Activated CD4-positive, CD25-positive, alpha-beta regulatory T cell treated with anti-CD3 and anti-CD28 coated beads, Interleukin-2, amount 50 U/mL, for 24 hours (primary cell): ENCODE results near the gene CFAP43.
"Not testable (repeated sequence)": the region's sequence is repeated elsewhere in the genome, so short reads cannot be mapped to it uniquely, and the experiment has no call there.

Experiments
- ATAC-seq, 2 donors: fragments of 150-1000 bp; cut with Tn5 transposase; one replicate each; pipeline ENCODE4 v1.10.0; 2021; ENCODE audit warnings: mild to moderate bottlenecking in 1 of 2, moderate library complexity in 1 of 2

The CFAP43 gene

GRCh38 chr10:104257235-104257634 lies 25.1 kb upstream of the CFAP43 start:
- no peak for ATAC-seq

DNA sequence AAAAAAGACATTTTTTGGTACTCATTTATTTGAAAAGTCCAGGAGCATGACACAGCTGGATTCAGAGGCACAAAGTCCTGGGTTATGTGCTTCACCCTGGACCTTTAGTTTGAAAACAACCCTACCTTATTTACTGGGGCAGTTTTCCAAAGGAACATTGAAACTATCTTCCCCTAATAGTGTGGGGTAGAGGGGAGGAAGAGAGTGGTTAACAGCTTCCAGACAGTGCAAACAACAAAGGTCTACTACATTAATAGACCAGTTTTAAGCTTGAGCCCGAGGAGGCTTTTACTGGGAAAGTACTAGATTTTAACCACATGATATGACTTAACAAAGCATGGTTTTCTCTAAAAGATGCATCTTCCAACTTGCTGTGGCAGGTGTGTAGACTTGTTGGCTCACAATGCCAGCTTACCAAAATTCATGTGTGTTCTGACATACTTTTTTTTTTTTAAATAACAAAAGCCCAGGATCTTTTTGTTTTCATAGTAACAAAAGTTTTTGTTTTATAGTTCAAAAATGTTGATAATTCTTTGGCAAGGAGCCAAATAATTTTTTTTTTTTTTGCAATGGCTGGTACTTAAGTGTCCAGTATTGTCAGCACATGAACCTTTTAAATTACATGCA lies 24.3 kb upstream of the CFAP43 start:
- ATAC-seq, result no peak

DNA sequence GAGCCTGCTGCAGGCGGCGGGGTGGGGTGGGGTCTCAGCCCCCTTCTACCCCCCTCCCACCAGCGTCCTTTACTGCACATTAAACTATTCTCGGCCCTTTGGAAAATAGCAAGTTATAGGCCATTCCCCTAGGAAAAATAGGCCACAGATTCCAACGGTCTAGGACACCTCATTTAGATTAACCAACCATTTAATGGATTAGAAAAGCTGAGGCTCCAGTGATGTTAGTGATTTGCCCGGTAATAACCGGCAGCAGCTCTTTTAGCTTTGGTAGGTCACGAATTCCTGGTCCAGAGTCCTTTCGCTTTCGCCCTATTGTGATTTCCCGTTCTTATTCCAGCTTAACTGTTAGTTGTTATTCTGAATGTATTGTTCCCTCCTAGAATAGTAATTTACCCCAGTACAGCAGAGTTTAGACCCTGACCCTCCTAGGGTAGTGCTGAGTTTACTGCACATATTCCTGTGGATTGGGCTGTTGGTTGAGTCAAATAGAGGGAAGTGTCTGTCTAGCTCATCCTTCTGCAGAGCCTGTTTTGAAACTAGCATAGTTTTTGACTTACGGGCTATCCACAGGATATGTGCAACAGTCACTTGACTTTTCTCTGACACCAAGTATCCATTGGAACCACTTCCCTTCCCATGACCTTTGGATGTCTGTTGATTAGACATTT lies 23.3 kb upstream of the CFAP43 start:
- peak; percentile 15 to 44 for ATAC-seq

DNA sequence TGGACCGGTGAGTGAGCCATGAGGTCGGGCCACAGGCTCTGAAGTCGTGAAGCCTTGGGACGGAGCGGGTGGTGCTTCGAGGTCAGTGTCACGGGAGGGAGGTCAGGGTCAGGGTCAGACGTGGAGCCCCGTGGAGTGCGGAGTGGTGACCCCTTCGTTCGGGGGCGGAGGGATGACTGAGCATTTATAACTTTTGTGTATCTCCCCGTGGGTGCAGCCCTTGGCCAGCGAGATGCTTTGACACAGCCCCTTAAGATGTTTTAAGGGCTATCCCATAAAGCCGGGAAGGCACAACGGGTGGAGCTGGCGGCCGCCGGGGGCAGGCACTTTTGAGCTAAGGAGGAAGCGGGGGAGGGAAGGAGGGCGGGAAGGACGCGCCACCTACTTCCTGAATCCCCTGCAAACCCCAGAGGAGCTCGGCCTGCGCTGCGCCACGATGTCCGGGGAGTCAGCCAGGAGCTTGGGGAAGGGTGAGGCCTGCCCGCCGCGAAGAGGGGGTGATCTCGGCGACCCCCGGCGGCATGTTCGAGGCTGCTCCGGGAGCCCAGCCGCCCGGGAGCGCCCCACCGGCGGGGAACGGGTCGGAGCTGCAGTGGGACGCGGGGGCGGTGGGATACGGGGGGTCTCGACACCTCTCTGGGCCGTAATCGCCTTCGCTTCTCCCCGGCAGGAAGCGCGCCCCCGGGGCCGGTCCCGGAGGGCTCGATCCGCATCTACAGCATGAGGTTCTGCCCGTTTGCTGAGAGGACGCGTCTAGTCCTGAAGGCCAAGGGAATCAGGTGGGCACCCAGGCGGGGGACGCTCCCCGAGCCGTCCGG lies 22.5 kb upstream of the CFAP43 start, which contains the start of gene GSTO1:
Gene GSTO1 (plus strand): TSS at position 400 of the 818 bp plus-strand sequence. CDS start 37 bp downstream, at position 437.
- ATAC-seq, result peak; percentile 58

GRCh38 chr10:104253606-104254410 lies 21.6 kb upstream of the CFAP43 start:
- ATAC-seq, result no peak

DNA sequence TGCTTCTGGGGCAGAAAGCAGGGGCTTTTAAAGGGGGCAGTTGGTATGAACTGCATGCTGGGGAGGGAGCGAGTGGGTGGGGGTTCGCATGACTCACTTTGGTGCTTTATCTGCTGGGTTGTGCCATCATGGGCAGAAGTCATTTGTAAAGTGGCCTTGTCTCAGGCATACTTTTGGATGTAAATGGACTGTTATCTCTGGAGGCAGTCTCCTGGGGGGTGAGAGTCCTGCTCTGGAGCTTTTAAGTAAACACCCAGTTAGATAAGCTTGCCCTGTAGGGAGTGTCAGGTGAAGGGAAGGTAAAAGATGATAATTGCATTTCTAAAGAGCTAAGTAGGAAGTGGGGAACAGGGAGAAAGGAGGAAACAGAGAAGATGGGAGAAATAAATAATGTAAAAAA lies 20.9 kb upstream of the CFAP43 start:
- no peak for ATAC-seq

GRCh38 chr10:104252368-104252767 lies 20.2 kb upstream of the CFAP43 start:
- no peak for ATAC-seq

DNA sequence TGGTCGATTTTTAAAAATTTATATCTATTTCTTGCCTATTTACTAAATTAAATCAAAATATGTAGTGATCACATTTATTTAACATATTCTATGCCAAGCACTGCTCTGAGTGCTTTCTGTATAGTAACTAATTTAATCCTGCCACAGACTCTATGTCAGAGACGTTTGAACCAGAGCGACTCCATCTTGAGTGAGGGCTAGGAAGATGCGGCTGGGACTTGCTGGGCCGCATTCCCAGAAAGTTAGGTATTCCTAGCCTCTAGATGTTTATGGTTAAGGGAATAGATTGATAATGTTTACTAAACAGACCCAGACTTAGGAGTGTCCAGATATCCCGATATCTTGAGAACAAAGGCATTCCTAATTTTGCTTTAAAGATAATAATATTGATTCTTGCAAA lies 19.3 kb upstream of the CFAP43 start:
- ATAC-seq, result no peak

GRCh38 chr10:104250371-104250770 lies 18.2 kb upstream of the CFAP43 start:
- no peak for ATAC-seq

- ATAC-seq, result not testable (repeated sequence)
Observed at GRCh38 chr10:104248931-104249330, 16.8 kb upstream of the CFAP43 start.

- ATAC-seq, result peak; percentile 70 to 71
Observed at GRCh38 chr10:104247513-104248146, 15.5 kb upstream of the CFAP43 start.

GRCh38 chr10:104246976-104247375 lies 14.8 kb upstream of the CFAP43 start:
- ATAC-seq, result peak; percentile 70 to 72

- no peak for ATAC-seq
Observed at GRCh38 chr10:104245066-104245632, 13.0 kb upstream of the CFAP43 start.

DNA sequence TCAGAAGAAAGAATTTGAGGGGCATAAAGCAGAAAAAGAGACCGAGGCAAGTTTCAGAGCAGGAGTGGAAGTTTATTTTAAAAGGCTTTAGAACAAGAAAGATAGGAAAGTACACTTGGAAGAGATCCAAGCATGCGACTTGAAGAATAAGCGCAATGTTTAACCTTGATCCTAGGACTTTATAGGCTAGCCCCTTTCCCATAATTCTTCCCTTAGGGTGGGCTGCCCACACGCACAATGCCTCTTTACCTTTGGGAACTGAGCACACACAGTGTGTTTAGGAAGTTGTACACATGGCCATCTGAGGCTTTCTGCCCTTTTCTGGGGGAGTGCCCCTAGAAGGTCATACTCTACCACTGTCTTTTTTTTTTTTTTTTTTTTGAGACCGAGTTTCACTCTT lies 11.3 kb upstream of the CFAP43 start:
- ATAC-seq, result no peak

DNA sequence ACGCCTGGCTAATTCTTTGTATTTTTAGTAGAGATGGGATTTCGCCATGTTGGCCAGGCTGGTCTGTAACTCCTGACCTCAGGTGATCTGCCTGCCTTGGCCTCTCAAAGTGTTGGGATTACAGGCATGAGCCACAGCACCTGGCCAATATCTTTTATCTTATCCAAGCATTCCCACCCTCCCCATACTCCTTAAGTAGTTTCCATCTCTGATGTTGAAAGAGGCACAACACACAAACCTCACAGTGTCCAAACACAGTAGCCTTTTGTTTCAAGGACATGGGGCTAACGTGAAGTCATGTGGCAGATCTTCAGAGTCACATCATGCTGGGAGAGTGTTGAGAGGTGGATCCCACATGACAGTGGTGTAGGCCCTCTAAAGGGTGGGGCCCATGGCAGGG lies 10.8 kb upstream of the CFAP43 start:
- not testable (repeated sequence) for ATAC-seq

- ATAC-seq, result no peak
Observed at GRCh38 chr10:104242545-104242944, 10.4 kb upstream of the CFAP43 start.

- no peak for ATAC-seq
Observed at GRCh38 chr10:104240078-104240477, 7.9 kb upstream of the CFAP43 start.

- no peak for ATAC-seq
Observed at GRCh38 chr10:104235801-104236200, 3.6 kb upstream of the CFAP43 start.

DNA sequence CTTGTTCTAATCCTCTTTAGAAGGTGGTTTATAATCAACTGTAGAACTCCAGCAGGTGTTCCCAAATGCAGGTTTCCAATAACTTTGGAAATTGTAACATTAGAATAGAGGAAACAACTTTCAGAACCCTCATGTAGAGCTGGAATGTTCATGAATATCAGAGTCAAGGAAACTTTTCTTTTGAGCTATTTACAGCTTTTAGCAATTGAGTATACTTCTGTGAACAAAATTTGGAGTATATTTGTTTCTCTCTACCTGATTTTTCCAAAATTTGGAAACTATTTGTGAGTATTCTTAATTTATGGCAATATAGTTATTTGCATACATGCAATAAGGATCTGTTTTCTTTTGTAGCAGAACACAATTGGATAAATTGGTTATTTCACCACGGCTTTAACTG lies 2.8 kb upstream of the CFAP43 start:
- ATAC-seq, result no peak

- ATAC-seq, result no peak
Observed at GRCh38 chr10:104233817-104234216, 1.7 kb upstream of the CFAP43 start.

DNA sequence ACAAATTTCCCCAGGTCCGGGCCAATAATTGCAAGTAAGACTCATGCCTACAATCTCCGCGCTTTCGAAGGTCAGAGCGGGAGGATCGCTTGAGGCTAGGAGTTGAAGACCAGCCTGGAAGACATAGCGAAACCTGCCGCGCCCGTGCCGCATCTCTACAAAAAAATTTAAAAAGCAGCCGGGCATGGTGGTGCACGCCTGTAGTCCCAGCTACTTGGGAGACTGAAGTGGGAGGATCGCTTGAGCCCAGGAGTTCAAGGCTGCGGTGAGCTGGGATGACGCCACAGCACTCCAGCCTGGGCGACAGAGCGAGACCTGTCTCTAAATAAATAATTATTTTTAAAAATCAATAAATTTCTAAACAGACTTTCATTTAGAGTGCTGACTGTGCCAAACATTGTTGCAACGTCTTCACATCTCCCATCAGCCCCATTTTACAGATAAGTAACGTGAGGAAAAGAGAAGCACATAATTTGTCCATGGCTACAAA lies 494 bp upstream of the CFAP43 start:
- peak; percentile 1 to 7 for ATAC-seq

DNA sequence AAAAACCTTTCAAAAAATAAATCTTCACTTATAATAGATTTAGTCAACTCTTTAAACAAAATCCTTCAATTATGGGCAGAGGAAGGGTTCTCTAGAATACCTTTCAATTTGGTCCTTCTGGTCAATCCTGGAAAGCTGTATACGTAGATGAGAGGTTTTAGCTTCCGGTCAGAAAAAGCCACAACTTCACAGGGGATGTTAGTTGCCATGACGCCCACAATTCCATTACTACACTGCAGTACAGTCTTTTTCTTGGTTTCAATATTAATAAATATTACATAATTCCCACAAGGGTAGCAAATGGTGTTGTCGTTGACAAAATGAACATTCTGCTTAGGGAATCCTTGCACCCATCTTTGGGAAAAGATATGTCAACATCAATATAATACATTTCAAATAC lies 1.7 kb downstream of the CFAP43 start:
- no peak for ATAC-seq
